AG09319 (cell line): ENCODE measurements around the gene ATP7B.

Experiments used
- DNase-seq: peaks from one replicate; pipeline ENCODE4 v3.0.0-alpha.2; 2010; ENCODE audit warnings: low read depth; ENCODE audit errors: extremely low read depth
- TF ChIP-seq, protein P1 (sequence below): IDR thresholded peaks from 2 replicates; pipeline ENCODE4 v1.5.1; 2011; ENCODE audit warnings: low read depth, mild to moderate bottlenecking, inconsistent platforms, low read length, moderate library complexity

Gene ATP7B

DNA sequence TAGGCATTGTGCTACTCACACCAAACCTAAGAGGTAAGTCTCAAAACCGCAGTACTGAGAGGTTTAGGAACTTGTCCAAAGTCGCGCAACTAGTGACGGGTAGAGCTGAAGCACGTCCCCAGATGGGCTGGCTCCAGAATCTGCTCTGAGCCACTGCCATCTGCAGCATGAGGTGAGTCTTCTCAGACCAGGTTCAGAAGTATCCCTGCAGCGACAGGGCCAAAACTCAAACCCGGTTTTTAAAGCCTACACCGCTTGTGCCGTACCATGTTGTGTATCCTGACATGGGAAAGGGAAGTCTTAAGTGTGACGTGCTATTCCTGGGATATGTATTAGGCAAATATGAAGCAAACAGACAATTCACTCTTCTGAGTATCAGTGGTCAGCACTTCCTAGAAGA, 45.1 kb downstream of the ATP7B start:
- DNase-seq = no peak
- TF ChIP-seq, protein P1, sequence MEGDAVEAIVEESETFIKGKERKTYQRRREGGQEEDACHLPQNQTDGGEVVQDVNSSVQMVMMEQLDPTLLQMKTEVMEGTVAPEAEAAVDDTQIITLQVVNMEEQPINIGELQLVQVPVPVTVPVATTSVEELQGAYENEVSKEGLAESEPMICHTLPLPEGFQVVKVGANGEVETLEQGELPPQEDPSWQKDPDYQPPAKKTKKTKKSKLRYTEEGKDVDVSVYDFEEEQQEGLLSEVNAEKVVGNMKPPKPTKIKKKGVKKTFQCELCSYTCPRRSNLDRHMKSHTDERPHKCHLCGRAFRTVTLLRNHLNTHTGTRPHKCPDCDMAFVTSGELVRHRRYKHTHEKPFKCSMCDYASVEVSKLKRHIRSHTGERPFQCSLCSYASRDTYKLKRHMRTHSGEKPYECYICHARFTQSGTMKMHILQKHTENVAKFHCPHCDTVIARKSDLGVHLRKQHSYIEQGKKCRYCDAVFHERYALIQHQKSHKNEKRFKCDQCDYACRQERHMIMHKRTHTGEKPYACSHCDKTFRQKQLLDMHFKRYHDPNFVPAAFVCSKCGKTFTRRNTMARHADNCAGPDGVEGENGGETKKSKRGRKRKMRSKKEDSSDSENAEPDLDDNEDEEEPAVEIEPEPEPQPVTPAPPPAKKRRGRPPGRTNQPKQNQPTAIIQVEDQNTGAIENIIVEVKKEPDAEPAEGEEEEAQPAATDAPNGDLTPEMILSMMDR = no peak

DNA sequence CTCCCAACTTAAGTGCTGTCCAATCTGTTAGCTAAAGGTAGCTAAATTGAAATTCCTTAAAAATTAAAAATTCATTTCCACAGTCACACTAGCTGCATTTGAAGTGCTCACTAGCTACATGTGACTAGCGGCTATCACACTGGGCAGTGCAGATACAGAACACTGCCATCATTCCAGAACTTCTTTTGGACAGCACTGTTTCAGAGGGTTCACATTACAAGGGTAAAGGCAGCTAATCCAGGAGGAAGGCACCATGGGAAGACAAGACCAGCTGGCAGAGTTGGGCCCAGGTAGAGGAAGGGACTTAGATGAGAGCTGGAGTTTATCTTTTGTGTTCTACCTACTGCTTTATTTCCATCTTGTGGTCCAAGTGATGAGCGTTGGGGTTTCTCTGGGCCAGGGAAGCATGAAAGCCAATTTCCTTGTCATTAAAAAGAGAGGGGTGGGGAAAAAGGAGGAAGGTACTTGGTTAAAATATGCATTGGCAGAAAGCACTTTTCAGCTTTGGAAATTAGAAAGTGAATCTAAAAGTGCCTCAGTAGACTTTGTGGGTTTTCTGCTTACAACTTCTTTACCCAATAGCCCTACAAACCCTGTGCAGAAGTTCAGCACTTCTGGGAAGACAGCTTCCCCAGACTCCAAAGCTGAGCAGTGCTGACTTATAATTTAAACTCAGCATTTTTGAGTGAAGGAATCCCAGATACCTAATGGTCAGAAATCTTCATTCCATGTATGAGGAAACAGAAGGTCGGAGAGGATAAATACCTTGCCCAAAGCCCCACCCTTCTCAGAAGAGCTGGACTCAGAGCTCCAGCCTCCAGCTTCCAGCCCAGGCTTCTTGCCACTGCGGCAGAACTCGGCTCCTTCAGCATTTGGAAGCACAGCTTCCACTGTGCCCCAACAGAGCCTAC, 49.5 kb downstream of the ATP7B start:
- DNase-seq = no peak
- TF ChIP-seq, protein P1 = no peak

DNA sequence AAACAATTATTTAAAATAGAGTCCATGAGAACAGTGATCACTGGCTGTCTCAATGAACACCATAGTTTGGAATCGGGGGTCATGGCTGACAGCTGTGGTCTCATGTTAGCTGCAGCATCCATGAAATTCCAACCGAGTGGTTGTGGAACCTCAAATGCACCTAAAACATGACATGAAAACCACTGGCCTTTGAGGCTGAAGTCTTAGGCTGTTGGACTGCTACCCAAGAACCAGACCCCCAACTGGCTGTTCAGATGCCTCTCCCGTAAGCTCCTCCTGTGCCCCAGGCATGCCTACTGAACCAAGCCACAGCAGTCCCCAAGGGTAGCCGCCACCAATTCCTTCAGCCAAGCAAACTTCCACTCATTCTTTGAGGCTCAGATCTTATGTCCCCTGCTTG, 50.5 kb downstream of the ATP7B start:
- DNase-seq = no peak
- TF ChIP-seq, protein P1 = no peak

DNA sequence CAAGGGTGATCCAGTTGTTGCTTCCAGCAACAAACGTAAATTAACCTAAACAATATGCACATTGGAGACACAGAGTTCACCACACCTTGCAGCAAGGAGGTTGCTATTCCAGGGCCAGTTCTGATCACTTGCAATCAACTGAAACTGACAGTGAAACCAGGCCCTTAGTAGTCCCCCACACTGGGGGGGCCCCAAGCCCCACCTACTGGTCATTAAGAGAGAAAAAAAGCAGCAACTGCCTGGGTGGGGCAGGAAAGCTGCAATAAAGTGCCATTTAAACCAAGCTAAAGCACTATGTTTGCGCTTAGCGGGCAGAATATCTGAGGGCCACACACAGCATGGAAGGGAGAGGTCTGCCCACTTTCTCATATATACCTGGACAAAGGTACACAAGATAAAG, 51.5 kb downstream of the ATP7B start:
- TF ChIP-seq, protein P1 = no peak
- DNase-seq = no peak

DNA sequence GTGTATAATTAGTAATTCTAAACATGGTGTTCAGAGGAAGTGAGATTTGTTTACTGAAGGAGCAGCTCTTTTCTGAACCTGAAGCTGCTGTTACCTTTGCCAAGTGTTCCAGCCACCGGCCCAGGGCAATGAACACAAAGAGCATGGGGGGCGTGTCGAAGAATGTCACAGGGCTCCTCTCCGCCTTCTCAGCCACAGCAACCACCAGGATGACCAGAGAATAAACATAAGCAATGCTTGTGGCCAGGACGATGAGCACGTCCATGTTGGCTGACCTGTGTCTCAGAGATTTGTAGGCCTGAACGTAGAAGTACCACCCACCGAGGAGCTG, 53.1 kb downstream of the ATP7B start:
- TF ChIP-seq, protein P1 = no peak
- DNase-seq = no peak

DNA sequence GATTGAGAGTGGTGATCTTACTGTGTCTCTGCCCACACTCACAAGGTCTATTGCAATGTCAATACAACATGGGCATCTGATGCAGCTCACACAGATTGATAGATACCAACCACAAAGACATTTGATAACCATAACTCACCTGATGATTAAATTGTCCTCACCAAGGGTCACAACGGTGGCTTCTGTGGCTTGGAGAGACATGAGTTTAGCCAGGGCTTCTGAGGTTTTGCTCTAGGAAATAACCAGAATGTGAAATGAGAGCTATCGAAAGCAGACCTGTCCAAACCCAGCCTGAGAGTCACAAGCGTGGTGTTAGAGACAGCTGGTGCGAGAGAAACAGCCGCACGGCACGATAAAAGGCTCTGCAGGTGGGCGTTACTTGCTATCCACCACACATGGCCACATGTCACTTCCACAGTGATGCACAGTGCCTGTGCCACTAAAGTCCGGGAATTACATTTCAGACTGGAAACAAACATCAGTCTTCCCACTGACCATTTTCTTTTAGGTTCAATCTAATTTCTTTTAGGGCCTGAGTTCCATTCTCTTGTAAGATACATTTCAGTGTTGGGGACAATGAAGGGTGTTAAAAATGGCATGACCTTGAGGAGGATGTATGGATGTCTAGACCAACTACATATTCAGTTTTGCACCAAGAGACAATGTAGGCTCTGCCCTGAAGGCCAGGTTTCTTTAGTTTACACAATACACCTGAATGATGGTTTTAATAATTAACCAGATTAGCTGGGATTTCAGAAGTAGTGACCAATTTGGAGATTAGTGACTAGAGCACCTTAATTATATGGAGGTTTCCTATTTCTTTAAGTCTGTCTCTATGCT, 53.7 kb downstream of the ATP7B start:
- DNase-seq = no peak
- TF ChIP-seq, protein P1 = no peak

DNA sequence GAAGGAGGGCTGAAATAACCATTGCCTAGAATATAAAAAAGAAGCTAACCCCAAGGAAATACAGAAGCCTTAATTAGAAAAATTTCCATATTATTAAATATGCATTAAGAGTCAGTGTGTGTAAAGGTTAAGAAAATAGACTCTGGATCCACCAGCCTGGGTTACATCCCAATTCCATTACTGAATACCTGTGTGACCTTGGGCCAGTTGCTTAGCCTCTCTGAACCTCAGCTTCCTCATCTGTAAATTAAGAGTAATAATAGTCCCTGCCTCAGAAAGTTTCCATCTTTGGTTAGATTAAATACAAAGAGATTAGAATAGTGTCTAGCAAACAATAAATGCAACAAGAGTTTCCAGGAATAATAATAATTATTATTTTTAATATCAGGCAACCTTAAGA, 54.5 kb downstream of the ATP7B start:
- DNase-seq = no peak
- TF ChIP-seq, protein P1 = no peak
